ENCODE measurements around the gene PATJ. TPM values are rescaled to one million over a fixed set of nuclear protein-coding genes. Genes with fewer than 3 reads are reported as not detected.

Gene PATJ
- total RNA-seq, 1 donor from 2014 or later = 2.0 TPM

DNA sequence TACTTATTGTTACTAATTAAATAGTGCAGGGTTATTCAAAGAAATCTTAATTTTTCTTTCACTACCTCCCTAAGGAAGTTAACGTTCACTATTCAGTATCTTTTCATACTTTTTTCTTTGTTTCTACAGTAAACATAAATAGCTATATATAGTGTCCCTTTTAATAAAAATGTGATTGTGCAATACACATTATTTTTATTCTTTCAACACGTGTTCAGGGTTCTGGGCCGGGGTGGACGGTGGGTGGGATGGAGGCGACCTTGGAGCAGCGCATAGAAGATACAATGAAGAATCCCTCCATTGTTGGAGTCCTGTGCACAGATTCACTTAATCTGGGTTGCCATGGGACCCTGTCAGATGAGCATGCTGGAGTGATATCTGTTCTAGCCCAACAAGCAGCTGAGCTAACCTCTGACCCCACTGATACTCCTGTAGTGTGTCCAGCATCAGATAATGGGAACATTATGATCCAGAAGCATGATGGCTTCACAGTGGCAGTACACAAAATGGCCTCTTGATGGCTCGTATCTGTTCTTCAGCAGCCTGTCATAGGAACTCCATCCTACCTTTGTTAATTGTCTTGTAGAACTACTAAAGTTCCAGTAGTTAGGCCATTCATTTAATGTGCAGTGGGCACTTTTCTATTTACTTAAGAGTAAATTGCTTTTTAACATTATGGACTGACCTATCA lies 296.5 kb downstream of the PATJ start:
- H3K4me1 Mint-ChIP-seq (ENCODE audit: low read depth, unreplicated experiment) = no peaks in the 10 kb centered on the region
- no peaks in the 10 kb centered on the region for H3K36me3 Mint-ChIP-seq (ENCODE audit: unreplicated experiment)
- no peak for DNase-seq
- H3K27ac Mint-ChIP-seq (ENCODE audit: unreplicated experiment) = no peak overlapping the region
- TF ChIP-seq, protein P1, sequence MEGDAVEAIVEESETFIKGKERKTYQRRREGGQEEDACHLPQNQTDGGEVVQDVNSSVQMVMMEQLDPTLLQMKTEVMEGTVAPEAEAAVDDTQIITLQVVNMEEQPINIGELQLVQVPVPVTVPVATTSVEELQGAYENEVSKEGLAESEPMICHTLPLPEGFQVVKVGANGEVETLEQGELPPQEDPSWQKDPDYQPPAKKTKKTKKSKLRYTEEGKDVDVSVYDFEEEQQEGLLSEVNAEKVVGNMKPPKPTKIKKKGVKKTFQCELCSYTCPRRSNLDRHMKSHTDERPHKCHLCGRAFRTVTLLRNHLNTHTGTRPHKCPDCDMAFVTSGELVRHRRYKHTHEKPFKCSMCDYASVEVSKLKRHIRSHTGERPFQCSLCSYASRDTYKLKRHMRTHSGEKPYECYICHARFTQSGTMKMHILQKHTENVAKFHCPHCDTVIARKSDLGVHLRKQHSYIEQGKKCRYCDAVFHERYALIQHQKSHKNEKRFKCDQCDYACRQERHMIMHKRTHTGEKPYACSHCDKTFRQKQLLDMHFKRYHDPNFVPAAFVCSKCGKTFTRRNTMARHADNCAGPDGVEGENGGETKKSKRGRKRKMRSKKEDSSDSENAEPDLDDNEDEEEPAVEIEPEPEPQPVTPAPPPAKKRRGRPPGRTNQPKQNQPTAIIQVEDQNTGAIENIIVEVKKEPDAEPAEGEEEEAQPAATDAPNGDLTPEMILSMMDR (IDR thresholded peaks at IDR 0.05; ENCODE audit: partially characterized antibody, unreplicated experiment) = peak; percentile 38
- no peaks in the 10 kb centered on the region for H3K27me3 Mint-ChIP-seq (ENCODE audit: unreplicated experiment)
- H3K9me3 Mint-ChIP-seq (ENCODE audit: unreplicated experiment) = no peaks in the 10 kb centered on the region
- no peak overlapping the region for H3K4me3 Mint-ChIP-seq (ENCODE audit: unreplicated experiment)

DNA sequence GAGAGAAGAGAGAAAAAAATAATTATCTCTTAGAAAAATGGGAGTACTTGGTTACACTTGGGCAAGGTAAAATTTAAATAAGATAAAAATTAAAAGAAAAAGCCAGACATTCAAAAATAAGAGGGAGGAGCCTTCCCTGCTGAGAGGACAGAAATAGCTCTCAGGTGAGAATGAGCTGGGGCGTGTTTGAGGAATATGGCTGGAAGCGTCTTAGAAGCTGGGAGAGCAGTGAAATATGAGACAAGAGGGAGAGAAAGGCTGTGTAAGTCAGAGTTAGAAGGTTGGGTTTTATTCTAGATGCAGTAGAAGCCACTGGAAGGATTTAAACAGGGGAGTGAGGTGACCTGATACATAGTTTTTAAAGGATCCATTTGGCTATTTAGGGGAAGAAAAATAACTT lies 298.2 kb downstream of the PATJ start:
- no peak for DNase-seq

DNA sequence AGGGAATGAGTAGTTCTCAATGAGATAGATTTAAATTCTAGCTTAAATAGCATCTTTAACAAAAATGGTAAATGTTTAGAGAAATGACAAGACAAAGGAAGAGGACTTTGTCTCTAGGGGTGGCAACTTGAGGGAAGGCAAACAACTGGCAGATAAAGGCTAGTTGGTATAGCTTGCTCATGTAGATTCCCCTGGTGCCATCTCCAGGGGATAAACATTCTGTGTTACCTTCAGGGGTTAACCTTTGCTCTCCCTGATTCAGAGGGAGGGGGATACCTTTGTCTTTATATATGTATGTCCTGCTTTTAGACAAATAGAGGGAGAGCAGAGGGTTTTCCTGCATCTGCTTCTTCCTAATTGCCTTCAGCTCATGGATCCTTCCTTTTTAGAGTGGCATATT lies 298.7 kb downstream of the PATJ start:
- TF ChIP-seq, protein P1 (IDR thresholded peaks at IDR 0.05; ENCODE audit: partially characterized antibody, unreplicated experiment) = no peak
- H3K9me3 Mint-ChIP-seq (ENCODE audit: unreplicated experiment) = no peaks in the 10 kb centered on the region
- no peaks in the 10 kb centered on the region for H3K27me3 Mint-ChIP-seq (ENCODE audit: unreplicated experiment)
- H3K27ac Mint-ChIP-seq (ENCODE audit: unreplicated experiment) = no peak overlapping the region
- H3K4me1 Mint-ChIP-seq (ENCODE audit: low read depth, unreplicated experiment) = no peaks in the 10 kb centered on the region
- no peak overlapping the region for H3K4me3 Mint-ChIP-seq (ENCODE audit: unreplicated experiment)
- H3K36me3 Mint-ChIP-seq (ENCODE audit: unreplicated experiment) = no peaks in the 10 kb centered on the region
- no peak for DNase-seq

More for the DNA sequence above, 298.2 kb downstream of the PATJ start:
- H3K27ac Mint-ChIP-seq (ENCODE audit: unreplicated experiment) = no peak overlapping the region
- H3K27me3 Mint-ChIP-seq (ENCODE audit: unreplicated experiment) = no peaks in the 10 kb centered on the region
- H3K36me3 Mint-ChIP-seq (ENCODE audit: unreplicated experiment) = no peaks in the 10 kb centered on the region
- TF ChIP-seq, protein P1 (IDR thresholded peaks at IDR 0.05; ENCODE audit: partially characterized antibody, unreplicated experiment) = no peak
- no peaks in the 10 kb centered on the region for H3K9me3 Mint-ChIP-seq (ENCODE audit: unreplicated experiment)
- no peak overlapping the region for H3K4me3 Mint-ChIP-seq (ENCODE audit: unreplicated experiment)
- no peaks in the 10 kb centered on the region for H3K4me1 Mint-ChIP-seq (ENCODE audit: low read depth, unreplicated experiment)

- Mint-ChIP-seq H3K4me1 (ENCODE audit: low read depth, unreplicated experiment) (no peaks in the 10 kb centered on the region), H3K27ac (ENCODE audit: unreplicated experiment) (no peak overlapping the region), H3K4me3 (ENCODE audit: unreplicated experiment) (no peak overlapping the region), H3K9me3 (ENCODE audit: unreplicated experiment) (no peaks in the 10 kb centered on the region), H3K27me3 (ENCODE audit: unreplicated experiment) (no peaks in the 10 kb centered on the region), H3K36me3 (ENCODE audit: unreplicated experiment) (no peaks in the 10 kb centered on the region)
- DNase-seq = no peak
- TF ChIP-seq, protein P1 (IDR thresholded peaks at IDR 0.05; ENCODE audit: partially characterized antibody, unreplicated experiment) = no peak
Observed at GRCh38 chr1:62043154-62043553, 300.9 kb downstream of the PATJ start.

- TF ChIP-seq, protein P1 (IDR thresholded peaks at IDR 0.05; ENCODE audit: partially characterized antibody, unreplicated experiment) = no peak
- no peaks in the 10 kb centered on the region for H3K9me3 Mint-ChIP-seq (ENCODE audit: unreplicated experiment)
- H3K36me3 Mint-ChIP-seq (ENCODE audit: unreplicated experiment) = no peaks in the 10 kb centered on the region
- H3K4me3 Mint-ChIP-seq (ENCODE audit: unreplicated experiment) = no peak overlapping the region
- no peak for DNase-seq
- no peaks in the 10 kb centered on the region for H3K27me3 Mint-ChIP-seq (ENCODE audit: unreplicated experiment)
- no peak overlapping the region for H3K27ac Mint-ChIP-seq (ENCODE audit: unreplicated experiment)
- no peaks in the 10 kb centered on the region for H3K4me1 Mint-ChIP-seq (ENCODE audit: low read depth, unreplicated experiment)
Observed at GRCh38 chr1:62045574-62045973, 303.3 kb downstream of the PATJ start.
